ENCODE results near the gene PRDM16.

DNA sequence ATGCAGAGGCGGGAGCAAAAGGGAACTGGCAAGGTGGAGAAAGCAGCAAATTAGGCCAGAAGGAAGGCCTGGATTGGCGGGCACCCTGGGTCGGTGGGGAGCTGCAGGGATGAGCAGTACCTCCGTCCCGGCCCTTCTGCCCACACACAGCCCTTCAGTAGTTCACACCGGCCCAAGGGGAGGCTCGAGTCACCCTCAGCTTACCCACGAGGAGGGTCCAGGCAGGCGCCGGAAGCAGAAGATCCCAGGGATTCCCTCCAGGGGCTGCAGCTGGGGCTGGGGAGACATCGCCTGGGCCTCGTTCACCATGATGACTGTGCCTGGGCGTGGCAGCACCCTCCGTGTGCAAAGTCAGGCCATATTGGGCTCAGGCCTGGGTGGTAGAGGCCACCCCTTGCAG, 190.0 kb downstream of the PRDM16 start:
- TF ChIP-seq CTCF (IDR thresholded peaks at IDR 0.05) = no peak
- no peak for TF ChIP-seq POLR2A (IDR thresholded peaks at IDR 0.05)

Data from uterus (tissue), 2 donors.